A673 (cell line): ENCODE measurements around the gene DLG3. TPM values are rescaled to one million over a fixed set of nuclear protein-coding genes. Genes with fewer than 3 reads are reported as not detected.

Experiments used
- BruUV-seq: library from RNA; stranded (reverse); fragments of 400-500 nt; replicated peaks from 2 replicates; lab custom pipeline; 2021; lab: Mats Ljungman, UMichigan
- CTCF ChIA-PET: fragments of 300-600 bp; sonication (Branson Sonifier 250); formaldehyde crosslinking; loops from one replicate; lab custom pipeline; 2022; ENCODE audit warnings: antibody characterized with exemption; lab: Charles Lee
- POLR2A ChIA-PET: fragments of 300-600 bp; sonication (Branson Sonifier 250); formaldehyde crosslinking; loops from one replicate; lab custom pipeline; 2022; ENCODE audit warnings: antibody characterized with exemption; ENCODE audit not compliant: low non-redundant PET; lab: Charles Lee
- DNase-seq: peaks from one replicate; pipeline ENCODE4 v3.0.0-alpha.2; 2015; ENCODE audit warnings: low spot score
- H3K27ac ChIP-seq: fragments of 200-600 bp; sonication (generic); 2 replicates; pipeline ENCODE4 v1.5.1; 2016; ENCODE audit warnings: mixed run types, low read depth, mild to moderate bottlenecking, mixed read lengths, antibody characterized with exemption, low read length; ENCODE audit not compliant: poor library complexity, severe bottlenecking
- H3K27me3 ChIP-seq: fragments of 200-600 bp; sonication (generic); replicated peaks from 2 replicates; pipeline ENCODE4 v1.6.1; 2017; ENCODE audit warnings: mixed run types, low read depth, mild to moderate bottlenecking, mixed read lengths, antibody characterized with exemption, low read length; ENCODE audit not compliant: insufficient read depth, poor library complexity
- H3K36me3 ChIP-seq: fragments of 200-600 bp; sonication (generic); 2 replicates; pipeline ENCODE4 v1.6.1; 2016; ENCODE audit warnings: mixed run types, mild to moderate bottlenecking, mixed read lengths, antibody characterized with exemption, low read length; ENCODE audit not compliant: insufficient read depth, poor library complexity, severe bottlenecking
- H3K4me1 ChIP-seq: fragments of 200-600 bp; sonication (generic); 2 replicates; pipeline ENCODE4 v1.6.1; 2017; ENCODE audit warnings: mixed run types, mild to moderate bottlenecking, mixed read lengths, antibody characterized with exemption, low read length; ENCODE audit not compliant: insufficient read depth, poor library complexity, severe bottlenecking
- H3K4me3 ChIP-seq: fragments of 200-600 bp; sonication (generic); 2 replicates; pipeline ENCODE4 v1.5.1; 2016; ENCODE audit warnings: low read depth, mixed run types, mild to moderate bottlenecking, mixed read lengths, low read length; ENCODE audit not compliant: poor library complexity, severe bottlenecking
- H3K9me3 ChIP-seq: fragments of 200-600 bp; sonication (generic); 2 replicates; pipeline ENCODE4 v1.6.1; 2016; ENCODE audit warnings: mixed run types, low read depth, mild to moderate bottlenecking, mixed read lengths, antibody characterized with exemption, low read length; ENCODE audit not compliant: poor library complexity, severe bottlenecking
- EZH2 ChIP-seq: fragments of 200-600 bp; sonication (generic); IDR thresholded peaks from 2 replicates; pipeline ENCODE4 v1.6.1; 2017; ENCODE audit warnings: borderline replicate concordance, low read depth, mild to moderate bottlenecking, mixed read lengths, antibody characterized with exemption, low read length; ENCODE audit not compliant: poor library complexity, severe bottlenecking
- intact Hi-C: fragments of 100-400 bp; cut with micrococcal nuclease; formaldehyde crosslinking; loops from one replicate; pipeline ENCODE4 v1.10.0; 2022; ENCODE audit not compliant: unreplicated experiment
- total RNA-seq: library from RNA; stranded (reverse); gene quantifications from 2 replicates; pipeline ENCODE4 v1.2.3, GENCODE V29; 2021
- TF ChIP-seq, protein P1 (sequence below): fragments of 300-800, 200-600 bp; sonication (generic); conservative IDR thresholded peaks from 2 replicates; pipeline ENCODE4 v1.5.1; 2017; ENCODE audit warnings: low read depth, mild to moderate bottlenecking, antibody characterized with exemption, low read length, moderate library complexity, mixed read lengths

Gene DLG3
- total RNA-seq, 1 experiment from 2014 or later: 32.8 TPM

DNA sequence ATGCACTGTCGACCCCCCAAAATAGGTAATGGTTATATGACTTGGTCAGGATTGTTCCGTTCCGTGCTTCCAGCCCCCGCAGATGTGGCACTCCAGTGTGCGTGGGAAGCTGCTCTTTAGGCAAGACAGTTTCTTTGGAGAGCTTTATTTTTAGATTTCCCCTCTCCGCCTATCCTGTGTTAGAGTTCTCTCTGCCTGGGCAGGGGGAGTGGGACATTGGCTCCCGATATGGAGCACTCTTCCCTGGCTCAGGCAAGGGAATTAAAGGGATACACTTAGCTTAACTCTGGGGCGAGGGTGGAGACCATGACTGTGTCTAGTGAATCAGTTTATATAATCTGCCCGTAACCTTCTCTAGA is 36.0 kb downstream of the DLG3 start:
- TF ChIP-seq, protein P1, sequence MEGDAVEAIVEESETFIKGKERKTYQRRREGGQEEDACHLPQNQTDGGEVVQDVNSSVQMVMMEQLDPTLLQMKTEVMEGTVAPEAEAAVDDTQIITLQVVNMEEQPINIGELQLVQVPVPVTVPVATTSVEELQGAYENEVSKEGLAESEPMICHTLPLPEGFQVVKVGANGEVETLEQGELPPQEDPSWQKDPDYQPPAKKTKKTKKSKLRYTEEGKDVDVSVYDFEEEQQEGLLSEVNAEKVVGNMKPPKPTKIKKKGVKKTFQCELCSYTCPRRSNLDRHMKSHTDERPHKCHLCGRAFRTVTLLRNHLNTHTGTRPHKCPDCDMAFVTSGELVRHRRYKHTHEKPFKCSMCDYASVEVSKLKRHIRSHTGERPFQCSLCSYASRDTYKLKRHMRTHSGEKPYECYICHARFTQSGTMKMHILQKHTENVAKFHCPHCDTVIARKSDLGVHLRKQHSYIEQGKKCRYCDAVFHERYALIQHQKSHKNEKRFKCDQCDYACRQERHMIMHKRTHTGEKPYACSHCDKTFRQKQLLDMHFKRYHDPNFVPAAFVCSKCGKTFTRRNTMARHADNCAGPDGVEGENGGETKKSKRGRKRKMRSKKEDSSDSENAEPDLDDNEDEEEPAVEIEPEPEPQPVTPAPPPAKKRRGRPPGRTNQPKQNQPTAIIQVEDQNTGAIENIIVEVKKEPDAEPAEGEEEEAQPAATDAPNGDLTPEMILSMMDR: no peak
- TF ChIP-seq EZH2: no peak
- H3K27ac ChIP-seq: no peak overlapping the region
- peaks cover 3% of the 10 kb centered on the region for H3K27me3 ChIP-seq
- H3K9me3 ChIP-seq: no peaks in the 10 kb centered on the region
- ChIA-PET POLR2A (no interaction called here), CTCF (no interaction called here)
- no peak overlapping the region for H3K4me3 ChIP-seq
- intact Hi-C loops: no loop called here
- H3K36me3 ChIP-seq: no peaks in the 10 kb centered on the region
- no TSS peak for BruUV-seq
- DNase-seq: no peak
- peaks cover 7% of the 10 kb centered on the region for H3K4me1 ChIP-seq

DNA sequence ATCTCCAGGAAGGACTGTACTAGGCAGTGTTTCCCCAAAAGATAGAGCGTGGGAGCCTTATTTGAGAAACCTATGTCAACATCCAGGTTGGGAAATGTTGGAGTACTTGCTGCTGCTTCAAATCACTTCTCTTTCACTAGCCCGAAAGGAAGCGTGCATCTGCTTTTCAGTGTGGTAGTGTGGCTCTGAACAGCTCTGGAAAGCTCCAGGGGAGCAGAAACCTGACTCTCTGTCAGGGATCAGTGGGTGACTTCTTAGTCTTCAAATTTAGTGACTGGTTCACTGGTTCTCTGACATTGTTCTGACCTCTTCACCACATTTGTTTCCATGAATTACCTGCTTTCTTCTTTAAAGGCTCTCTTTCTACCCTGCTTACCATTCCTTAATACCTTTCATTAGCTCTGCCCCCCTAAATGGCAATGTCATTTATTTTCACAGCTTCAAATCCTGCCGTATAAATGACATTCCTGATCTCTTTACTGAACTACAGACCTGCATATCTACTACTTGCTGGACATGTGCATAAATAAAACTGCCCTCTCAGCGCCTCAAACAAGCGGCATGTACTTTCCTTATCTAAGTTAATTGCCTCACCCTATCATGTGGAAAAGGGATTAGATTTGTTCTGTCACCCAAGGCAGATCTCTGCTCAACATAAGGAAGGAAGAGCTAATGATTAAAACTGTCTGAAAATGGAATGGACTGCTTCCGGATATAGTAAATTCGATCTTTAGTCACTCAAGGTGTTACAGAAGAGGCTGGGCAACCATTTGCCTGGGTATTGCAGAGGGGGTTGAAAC is 37.0 kb downstream of the DLG3 start:
- ChIA-PET CTCF (no interaction called here), POLR2A (no interaction called here)
- Histone ChIP-seq H3K27me3 (peaks cover 3% of the 10 kb centered on the region), H3K27ac (no peak overlapping the region), H3K9me3 (no peaks in the 10 kb centered on the region), H3K36me3 (peaks cover 2% of the 10 kb centered on the region), H3K4me3 (no peak overlapping the region), H3K4me1 (peaks cover 3% of the 10 kb centered on the region)
- intact Hi-C loops: no loop called here
- BruUV-seq: no TSS peak
- DNase-seq: no peak
- no peak for TF ChIP-seq EZH2
- TF ChIP-seq, protein P1: no peak

DNA sequence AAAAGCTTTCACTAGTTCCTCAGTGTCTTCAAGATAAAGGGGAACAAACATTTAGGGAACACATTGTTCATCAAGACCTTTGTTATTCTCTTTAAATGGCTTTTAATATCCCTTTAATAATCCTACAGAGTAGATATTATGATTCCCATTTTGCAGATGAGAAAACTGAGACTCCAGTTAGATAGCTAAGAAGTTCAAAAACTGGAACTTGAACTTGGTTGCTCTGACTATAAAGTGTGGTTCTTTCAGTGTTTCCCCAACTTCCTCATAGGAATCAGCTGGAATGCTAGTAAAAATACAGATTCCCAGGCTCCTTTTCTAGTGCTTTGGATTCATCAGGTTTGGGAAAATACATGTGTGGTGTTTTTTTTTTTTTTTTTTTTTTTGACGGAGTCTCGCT is 37.7 kb downstream of the DLG3 start:
- DNase-seq: no peak
- Histone ChIP-seq H3K36me3 (peaks cover 3% of the 10 kb centered on the region), H3K4me1 (no peaks in the 10 kb centered on the region), H3K27ac (no peak overlapping the region), H3K27me3 (peaks cover 2% of the 10 kb centered on the region), H3K4me3 (no peak overlapping the region), H3K9me3 (no peaks in the 10 kb centered on the region)
- intact Hi-C loops: no loop called here
- TF ChIP-seq, protein P1: no peak
- TF ChIP-seq EZH2: no peak
- no TSS peak for BruUV-seq
- ChIA-PET CTCF (no interaction called here), POLR2A (no interaction called here)
